Loucy (cell line): Measurements from ENCODE around the gene DAP.

Source experiments
- H2AFZ ChIP-seq: fragments of 200-600 bp; sonication (generic); 2 replicates; pipeline ENCODE4 v1.6.0; 2016; ENCODE audit warnings: antibody characterized with exemption, mild to moderate bottlenecking, low read length, moderate library complexity
- H3F3A ChIP-seq: fragments of 200-600 bp; 2 replicates; pipeline ENCODE4 v1.6.0; 2016; ENCODE audit warnings: antibody characterized with exemption, low read depth, mild to moderate bottlenecking
- H3K27me3 ChIP-seq: fragments of 200-600 bp; sonication (generic); 2 replicates; pipeline ENCODE4 v1.6.1; 2014; ENCODE audit warnings: low read length, mild to moderate bottlenecking; ENCODE audit not compliant: insufficient read depth, poor library complexity, severe bottlenecking
- H3K36me3 ChIP-seq: fragments of 200-600 bp; sonication (generic); 2 replicates; pipeline ENCODE4 v1.6.1; 2016; ENCODE audit warnings: low read length; ENCODE audit not compliant: insufficient read depth
- H3K4me1 ChIP-seq: fragments of 200-600 bp; sonication (generic); 2 replicates; pipeline ENCODE4 v1.5.1; 2014; ENCODE audit warnings: low read length, mild to moderate bottlenecking; ENCODE audit not compliant: insufficient read depth, poor library complexity, severe bottlenecking
- H3K4me2 ChIP-seq: fragments of 200-600 bp; sonication (generic); 2 replicates; pipeline ENCODE4 v1.6.0; 2014; ENCODE audit warnings: antibody characterized with exemption, low read length, low read depth, mild to moderate bottlenecking; ENCODE audit not compliant: poor library complexity, severe bottlenecking
- H3K4me3 ChIP-seq: fragments of 200-600 bp; sonication (generic); 2 replicates; pipeline ENCODE4 v1.5.1; 2014; ENCODE audit warnings: low read length, mild to moderate bottlenecking, mixed read lengths; ENCODE audit not compliant: poor library complexity, severe bottlenecking
- H3K79me2 ChIP-seq: fragments of 200-600 bp; sonication (generic); 2 replicates; pipeline ENCODE4 v1.6.1; 2014; ENCODE audit warnings: low read length; ENCODE audit not compliant: insufficient read depth
- H3K9ac ChIP-seq: fragments of 200-600 bp; sonication (generic); 2 replicates; pipeline ENCODE4 v1.6.0; 2014; ENCODE audit warnings: mild to moderate bottlenecking, low read depth, low read length, moderate library complexity; ENCODE audit not compliant: poor library complexity, severe bottlenecking
- H3K9me2 ChIP-seq: fragments of 200-600 bp; sonication (generic); replicated peaks from 2 replicates; pipeline ENCODE4 v1.6.1; 2016; ENCODE audit warnings: low read depth, low read length, mixed read lengths
- H3K9me3 ChIP-seq: fragments of 200-600 bp; sonication (generic); 2 replicates; pipeline ENCODE4 v1.6.1; 2014; ENCODE audit warnings: mild to moderate bottlenecking, antibody characterized with exemption, low read length, low read depth; ENCODE audit not compliant: insufficient read depth
- H4K20me1 ChIP-seq: fragments of 200-600 bp; sonication (generic); 2 replicates; pipeline ENCODE4 v1.6.0; 2014; ENCODE audit warnings: antibody characterized with exemption, low read length, mild to moderate bottlenecking; ENCODE audit not compliant: insufficient read depth, poor library complexity, severe bottlenecking
- CTCF ChIP-seq: fragments of 200-600 bp; sonication (generic); conservative IDR thresholded peaks from 2 replicates; pipeline ENCODE4 v1.5.1; 2014; ENCODE audit warnings: mild to moderate bottlenecking, antibody characterized with exemption, low read length
- EZH2phosphoT487 ChIP-seq: fragments of 200-600 bp; IDR thresholded peaks from 2 replicates; pipeline ENCODE4 v1.6.1; 2018; ENCODE audit warnings: antibody characterized with exemption, mild to moderate bottlenecking, moderate library complexity, borderline replicate concordance

Gene DAP

GRCh38 chr5:10673017-10673389, 88.0 kb downstream of the DAP start:
- Histone ChIP-seq H4K20me1 (no peaks in the 10 kb centered on the region), H3K4me1 (no peaks in the 10 kb centered on the region), H3K79me2 (no peaks in the 10 kb centered on the region), H3K36me3 (peaks cover 12% of the 10 kb centered on the region; the same call in 1 of the 2 replicates), H3K9ac (no peak overlapping the region), H3K9me3 (no peaks in the 10 kb centered on the region), H2AFZ (no peak overlapping the region), H3K9me2 (no peaks in the 10 kb centered on the region), H3K4me2 (no peak overlapping the region), H3K4me3 (no peak overlapping the region), H3F3A (no peaks in the 10 kb centered on the region), H3K27me3 (no peaks in the 10 kb centered on the region)
- no peak for TF ChIP-seq CTCF
- no peak for TF ChIP-seq EZH2phosphoT487

- no peaks in the 10 kb centered on the region for H4K20me1 ChIP-seq
- H3K27me3 ChIP-seq, result no peaks in the 10 kb centered on the region
- H3K9ac ChIP-seq, result no peak overlapping the region
- H3K79me2 ChIP-seq, result no peaks in the 10 kb centered on the region
- TF ChIP-seq CTCF (no peak), EZH2phosphoT487 (no peak)
- H3K4me3 ChIP-seq, result no peak overlapping the region
- H2AFZ ChIP-seq, result no peak overlapping the region
- H3K4me2 ChIP-seq, result no peak overlapping the region
- H3K36me3 ChIP-seq, result peaks cover 6% of the 10 kb centered on the region; the same call in 1 of the 2 replicates
- no peaks in the 10 kb centered on the region for H3K9me3 ChIP-seq
- H3K9me2 ChIP-seq, result no peaks in the 10 kb centered on the region
- H3K4me1 ChIP-seq, result no peaks in the 10 kb centered on the region
- no peaks in the 10 kb centered on the region for H3F3A ChIP-seq
These were observed 88.7 kb downstream of the DAP start for GRCh38 chr5:10672146-10673016.

GRCh38 chr5:10671041-10672008, 89.7 kb downstream of the DAP start:
- H3F3A ChIP-seq, result no peaks in the 10 kb centered on the region
- no peaks in the 10 kb centered on the region for H4K20me1 ChIP-seq
- H3K4me2 ChIP-seq, result no peak overlapping the region
- H3K9ac ChIP-seq, result no peak overlapping the region
- H3K9me3 ChIP-seq, result no peaks in the 10 kb centered on the region
- no peak overlapping the region for H2AFZ ChIP-seq
- no peak for TF ChIP-seq CTCF
- no peak for TF ChIP-seq EZH2phosphoT487
- no peaks in the 10 kb centered on the region for H3K79me2 ChIP-seq
- H3K27me3 ChIP-seq, result no peaks in the 10 kb centered on the region
- H3K36me3 ChIP-seq, result no peaks in the 10 kb centered on the region
- no peaks in the 10 kb centered on the region for H3K9me2 ChIP-seq
- no peak overlapping the region for H3K4me3 ChIP-seq
- H3K4me1 ChIP-seq, result no peaks in the 10 kb centered on the region
